Bronchial epithelial cell (primary cell): Measurements from ENCODE around the gene CST5. TPM values are rescaled to one million over a fixed set of nuclear protein-coding genes. Genes with fewer than 3 reads are reported as not detected.
A peak's percentile ranks its signal among the peaks of the same experiment; 100 is the strongest.

Experiments
- DNase-seq: peaks from one replicate; pipeline ENCODE4 v3.0.0-alpha.2; 2010; ENCODE audit warnings: low read depth
- FAIRE-seq: peaks from 2 replicates; lab custom pipeline; 2011; peaks lifted over from hg19 to GRCh38; lab: Jason Lieb, UNC
- H3K27me3 ChIP-seq: 2 replicates; pipeline ENCODE4 v1.5.1; 2011; ENCODE audit warnings: low read length; ENCODE audit not compliant: control insufficient read depth, insufficient read depth
- H3K36me3 ChIP-seq: 2 replicates; pipeline ENCODE4 v1.5.1; 2011; ENCODE audit warnings: low read length; ENCODE audit not compliant: control insufficient read depth, insufficient read depth
- H3K4me3 ChIP-seq: 2 replicates; pipeline ENCODE4 v1.5.1; 2011; ENCODE audit warnings: mild to moderate bottlenecking, low read depth, low read length, control low read depth
- total RNA-seq: library from RNA; depleted of rRNA; stranded (reverse); fragments of >200 nt; gene quantifications from 2 replicates; pipeline ENCODE4 v1.2.1, GENCODE V29; 2014
- TF ChIP-seq, protein P1 (sequence below): IDR thresholded peaks from 2 replicates; pipeline ENCODE4 v1.5.1; 2011; ENCODE audit warnings: mild to moderate bottlenecking, moderate library complexity, low read length, control low read depth, inconsistent platforms; ENCODE audit not compliant: insufficient read depth, severe bottlenecking

The CST5 gene
- total RNA-seq, 1 donor from 2014 or later, result not detected

DNA sequence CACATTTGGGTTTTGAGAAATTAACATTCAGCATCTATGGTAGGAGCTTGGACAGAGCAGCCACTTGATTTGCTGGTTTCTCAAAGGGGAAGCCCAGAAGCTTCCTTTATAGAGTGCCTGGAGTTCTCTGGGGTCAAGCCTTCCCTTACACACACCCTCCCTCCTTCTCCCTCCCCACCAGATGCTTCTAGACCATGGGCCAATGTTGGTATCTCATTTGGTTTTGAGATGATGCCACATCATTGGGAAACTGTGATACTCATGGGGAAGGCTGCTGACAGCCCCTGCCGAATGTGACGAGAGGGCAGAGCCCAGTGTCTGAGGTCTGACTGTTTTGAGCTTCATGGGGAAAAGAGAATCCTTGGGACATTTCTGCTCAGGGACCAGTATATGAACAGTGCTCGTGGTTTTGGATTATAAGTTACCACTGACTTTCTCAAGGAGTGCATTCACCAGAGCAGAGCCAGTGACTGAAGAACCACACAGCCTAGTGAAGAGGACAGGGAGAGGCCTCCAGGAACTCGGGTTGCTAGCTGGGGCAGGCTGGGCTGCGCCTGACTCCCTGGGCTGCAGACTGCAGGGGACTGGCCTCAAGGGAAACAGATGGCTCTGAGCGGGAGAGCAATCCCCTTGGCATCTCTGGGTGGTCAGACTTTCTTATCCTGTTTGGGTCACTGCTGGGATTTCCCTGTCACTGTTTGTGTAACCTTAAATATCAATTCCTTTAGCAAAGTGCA lies 46.4 kb upstream of the CST5 start:
- FAIRE-seq, result peak; percentile 52

DNA sequence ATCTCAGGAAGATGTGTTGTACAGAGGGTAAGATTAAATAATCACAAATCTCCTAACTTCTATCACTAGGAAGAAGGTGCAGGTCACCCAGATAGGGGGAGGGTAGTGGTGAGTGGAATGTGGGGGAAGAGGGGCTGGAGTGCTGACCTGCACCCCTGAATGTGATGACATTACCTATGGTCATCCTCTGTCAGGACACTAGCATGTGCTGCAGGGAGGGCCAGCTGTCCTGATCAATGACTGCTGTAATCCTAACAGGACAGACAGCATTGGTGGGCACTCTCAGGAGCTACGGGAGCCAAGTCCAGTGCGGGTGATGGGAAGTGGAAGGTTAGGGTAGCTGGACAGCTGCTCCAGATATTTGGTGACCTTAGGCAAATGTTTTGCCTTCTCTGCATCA lies 45.2 kb upstream of the CST5 start:
- TF ChIP-seq, protein P1, sequence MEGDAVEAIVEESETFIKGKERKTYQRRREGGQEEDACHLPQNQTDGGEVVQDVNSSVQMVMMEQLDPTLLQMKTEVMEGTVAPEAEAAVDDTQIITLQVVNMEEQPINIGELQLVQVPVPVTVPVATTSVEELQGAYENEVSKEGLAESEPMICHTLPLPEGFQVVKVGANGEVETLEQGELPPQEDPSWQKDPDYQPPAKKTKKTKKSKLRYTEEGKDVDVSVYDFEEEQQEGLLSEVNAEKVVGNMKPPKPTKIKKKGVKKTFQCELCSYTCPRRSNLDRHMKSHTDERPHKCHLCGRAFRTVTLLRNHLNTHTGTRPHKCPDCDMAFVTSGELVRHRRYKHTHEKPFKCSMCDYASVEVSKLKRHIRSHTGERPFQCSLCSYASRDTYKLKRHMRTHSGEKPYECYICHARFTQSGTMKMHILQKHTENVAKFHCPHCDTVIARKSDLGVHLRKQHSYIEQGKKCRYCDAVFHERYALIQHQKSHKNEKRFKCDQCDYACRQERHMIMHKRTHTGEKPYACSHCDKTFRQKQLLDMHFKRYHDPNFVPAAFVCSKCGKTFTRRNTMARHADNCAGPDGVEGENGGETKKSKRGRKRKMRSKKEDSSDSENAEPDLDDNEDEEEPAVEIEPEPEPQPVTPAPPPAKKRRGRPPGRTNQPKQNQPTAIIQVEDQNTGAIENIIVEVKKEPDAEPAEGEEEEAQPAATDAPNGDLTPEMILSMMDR, result no peak
- no peaks in the 10 kb centered on the region for H3K36me3 ChIP-seq
- H3K27me3 ChIP-seq, result no peaks in the 10 kb centered on the region
- DNase-seq, result no peak
- FAIRE-seq, result no peak
- H3K4me3 ChIP-seq, result no peak overlapping the region

More for the DNA sequence above, 46.4 kb upstream of the CST5 start:
- TF ChIP-seq, protein P1, result no peak
- peak; percentile 6 for DNase-seq
- Histone ChIP-seq H3K36me3 (no peaks in the 10 kb centered on the region), H3K27me3 (no peaks in the 10 kb centered on the region), H3K4me3 (no peak overlapping the region)

DNA sequence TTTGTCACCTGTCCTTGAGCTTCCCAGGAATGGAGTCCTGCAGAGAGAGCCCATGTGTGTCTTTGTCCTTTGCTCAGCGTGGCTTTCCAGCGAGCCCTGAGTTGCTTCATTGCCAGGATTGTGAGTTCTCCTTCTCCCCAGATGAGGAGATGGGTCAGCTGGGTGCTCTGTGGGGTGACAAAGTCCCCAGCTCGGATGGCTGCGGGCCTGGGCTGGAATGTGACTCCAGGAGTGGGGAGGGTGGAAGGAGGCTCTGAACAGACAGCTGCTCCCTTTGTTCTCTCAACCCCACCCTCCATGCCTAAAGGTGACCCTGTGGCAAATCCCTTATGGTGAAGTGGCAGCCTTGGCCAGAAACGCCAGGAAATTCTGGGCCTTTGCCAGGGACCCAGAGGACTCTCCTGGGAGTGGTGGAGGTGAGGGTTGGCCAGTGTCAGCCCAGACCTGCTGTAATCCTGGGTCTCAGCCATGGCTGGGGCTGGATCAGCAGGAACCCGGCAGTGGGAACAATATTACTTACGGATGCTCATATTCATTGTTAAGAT lies 44.4 kb upstream of the CST5 start:
- Histone ChIP-seq H3K4me3 (no peak overlapping the region), H3K27me3 (no peaks in the 10 kb centered on the region), H3K36me3 (no peaks in the 10 kb centered on the region)
- DNase-seq (no peak), FAIRE-seq (no peak)
- TF ChIP-seq, protein P1, result no peak

DNA sequence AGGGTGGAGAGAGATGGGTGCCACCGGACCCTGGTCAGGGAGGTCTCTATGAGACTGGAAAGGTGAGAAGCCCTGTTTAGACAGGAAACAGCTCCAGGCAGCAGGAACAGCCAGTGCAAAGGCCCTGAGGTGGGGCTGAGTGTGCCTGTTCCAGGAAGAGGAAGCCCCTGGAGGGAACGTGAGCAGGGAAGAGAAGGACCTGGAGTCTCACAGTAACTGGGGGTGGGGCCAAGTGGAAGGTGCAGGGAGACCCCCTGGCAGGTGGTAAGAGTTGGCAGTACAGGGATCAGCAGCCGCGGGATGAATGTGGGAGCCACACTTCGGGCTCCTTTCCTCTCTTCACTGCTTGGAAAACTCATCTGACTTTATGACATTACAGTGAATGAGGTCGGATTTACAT lies 43.8 kb upstream of the CST5 start:
- Histone ChIP-seq H3K4me3 (no peak overlapping the region), H3K27me3 (no peaks in the 10 kb centered on the region), H3K36me3 (no peaks in the 10 kb centered on the region)
- TF ChIP-seq, protein P1, result no peak
- DNase-seq (no peak), FAIRE-seq (no peak)

DNA sequence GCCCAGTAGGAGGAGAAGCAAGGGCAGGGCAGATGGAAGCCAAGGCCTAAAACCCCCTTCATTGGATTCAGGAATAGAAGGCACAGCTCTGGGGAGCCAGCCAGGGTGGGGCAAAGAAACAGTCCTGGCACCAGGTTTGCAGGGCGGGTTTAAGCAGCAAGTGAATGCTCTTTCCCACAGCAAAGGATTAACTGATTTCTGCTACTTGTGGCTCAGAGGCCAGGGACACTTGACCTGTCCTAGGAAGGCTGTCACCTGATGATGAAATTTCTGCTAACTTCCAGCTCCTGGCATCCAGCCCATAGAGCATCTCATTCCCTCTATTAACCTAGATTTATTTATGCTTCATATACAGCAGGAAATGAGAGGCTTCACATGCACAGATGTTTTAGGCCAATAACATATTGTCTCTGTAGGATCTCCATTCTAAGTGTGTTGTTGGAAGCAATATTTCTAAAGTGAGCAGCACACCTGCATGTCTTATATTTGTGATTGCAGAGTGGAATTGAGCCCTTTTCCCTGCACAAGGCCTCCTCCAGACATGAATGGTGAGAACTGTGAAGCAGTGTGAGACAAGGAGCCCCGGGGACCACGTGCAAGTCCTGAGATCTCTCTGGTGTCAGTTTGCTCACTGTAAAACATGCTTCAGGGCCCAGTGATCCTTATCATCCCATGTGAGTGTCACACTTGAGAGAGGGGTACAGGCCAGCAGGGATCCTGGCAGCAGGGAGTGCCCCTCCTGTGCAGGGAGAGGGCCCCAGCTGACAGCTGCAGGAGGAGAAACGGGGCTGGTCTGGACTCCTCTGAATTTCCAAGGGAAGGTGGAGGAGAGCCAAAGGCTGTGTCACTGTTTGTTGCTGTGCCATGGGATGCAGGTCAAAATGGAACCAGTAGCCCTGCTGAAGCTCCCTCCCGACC lies 41.1 kb upstream of the CST5 start:
- no peaks in the 10 kb centered on the region for H3K27me3 ChIP-seq
- TF ChIP-seq, protein P1, result no peak
- no peak overlapping the region for H3K4me3 ChIP-seq
- FAIRE-seq, result no peak
- no peak for DNase-seq
- no peaks in the 10 kb centered on the region for H3K36me3 ChIP-seq
